ENCODE results near the gene MCC. TPM values are rescaled to one million over a fixed set of nuclear protein-coding genes. Genes with fewer than 3 reads are reported as not detected.

The MCC gene
- total and polyA plus RNA-seq, 2 of the 4 experiments (the other 2 are of a cell fraction): 5.0 to 20.6 TPM

DNA sequence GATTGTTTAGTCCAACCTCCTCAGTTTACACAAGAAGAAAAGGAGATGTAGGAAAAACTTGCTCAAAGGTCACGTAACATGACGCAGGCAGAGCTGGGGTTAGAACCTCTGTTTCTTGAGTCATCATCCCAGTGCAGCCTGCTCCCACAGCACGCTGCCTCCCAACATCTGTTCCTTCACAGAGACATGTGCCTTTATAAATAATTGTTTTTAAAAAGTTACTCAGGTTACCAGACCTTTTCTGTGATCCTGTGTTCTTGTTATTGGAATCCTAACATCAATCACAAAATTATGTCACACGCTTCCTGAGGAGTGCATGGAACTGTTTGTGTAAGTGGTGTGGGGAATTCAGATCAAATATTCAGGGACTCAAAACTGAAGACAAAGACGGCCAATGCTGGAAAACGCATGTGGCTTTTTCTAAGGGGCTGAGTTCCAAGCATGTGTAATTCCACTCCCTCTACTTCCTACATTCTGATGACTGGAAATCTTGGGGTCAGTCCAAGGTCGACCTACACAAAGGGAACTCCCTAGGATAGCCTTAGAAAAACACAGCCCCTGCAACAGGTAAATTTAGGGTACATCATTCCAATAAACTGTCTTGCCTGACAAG is 237.8 kb downstream of the MCC start:
- peak overlapping the region; percentile 97; the same call in 1 of the 2 replicates for H2BK120ac ChIP-seq (ENCODE audit: low read depth, low read length)
- H3K4me2 ChIP-seq (ENCODE audit: low read depth, low read length): peak overlapping the region; percentile 1; the same call in 1 of the 2 replicates
- no peaks in the 10 kb centered on the region for H3K27me3 ChIP-seq (ENCODE audit: control insufficient read depth, insufficient read depth, low read length)
- intact Hi-C loops (cut with micrococcal nuclease) (loop anchor here (5.0 kb wide), 2 partner anchors 42 to 103 kb away; no protein-coding TSS in a partner anchor), dilution Hi-C loops (cut with HindIII; ENCODE audit: low sequenced_read_pairs, unreplicated experiment) (no loop called here), in situ Hi-C loops (cut with MboI; ENCODE audit: low sequenced_read_pairs) (no loop called here)
- no peak overlapping the region; the same call in 1 of the 2 replicates for H4K91ac ChIP-seq (ENCODE audit: insufficient read depth, low read depth, low read length)
- no peak overlapping the region for H3K4me3 ChIP-seq (ENCODE audit: insufficient read depth, low read depth, low read length)
- H2BK20ac ChIP-seq (ENCODE audit: low read depth, low read length): peak overlapping the region; percentile 76
- H3K4ac ChIP-seq (ENCODE audit: low read depth, low read length): peak overlapping the region; percentile 33; the same call in 1 of the 2 replicates
- no peak overlapping the region for H2AK9ac ChIP-seq (replicated peaks; ENCODE audit: low read depth, low read length, poor library complexity)
- H4K20me1 ChIP-seq (ENCODE audit: insufficient read depth, low read length): no peaks in the 10 kb centered on the region; the same call in 1 of the 2 replicates
- H3K23ac ChIP-seq (ENCODE audit: low read depth, low read length): peak overlapping the region; percentile 20; the same call in 1 of the 2 replicates
- H3K9me3 ChIP-seq (ENCODE audit: control insufficient read depth, insufficient read depth, low read length): no peaks in the 10 kb centered on the region
- CTCF ChIA-PET: interaction anchor here (0.6 kb wide), 1 partner anchor 1200 kb away, joined by 4 read pairs; no protein-coding TSS in a partner anchor
- H2BK15ac ChIP-seq (ENCODE audit: low read depth, low read length): peak overlapping the region; percentile 12; the same call in 1 of the 3 replicates
- H3K27ac ChIP-seq (ENCODE audit: insufficient read depth, low read length): peak overlapping the region; percentile 35; the same call in 1 of the 2 replicates
- H2AFZ ChIP-seq (replicated peaks; ENCODE audit: low read length, poor library complexity): no peak overlapping the region
- H3K4me1 ChIP-seq (ENCODE audit: control insufficient read depth, insufficient read depth, low read length): peaks cover 24% of the 10 kb centered on the region
- H3K36me3 ChIP-seq (ENCODE audit: control insufficient read depth, insufficient read depth, low read length): no peaks in the 10 kb centered on the region; the same call in 1 of the 2 replicates
- peaks cover 11% of the 10 kb centered on the region for H3K9me1 ChIP-seq (ENCODE audit: insufficient read depth, low read length)
- H3K79me1 ChIP-seq (ENCODE audit: low read depth in 1 of 2, low read length in 2 of 2): peaks cover 23 to 45% of the 10 kb centered on the region in 2 experiments
- peak; percentile 90 for ATAC-seq (ENCODE audit: low read depth)
- no peak overlapping the region for H4K5ac ChIP-seq (ENCODE audit: low read depth, low read length)
- DNase-seq: peak; percentile 100
- H2AK5ac ChIP-seq (ENCODE audit: low read depth, low read length): no peak overlapping the region
- H3K18ac ChIP-seq (ENCODE audit: low read depth, low read length): peak overlapping the region; percentile 10
- H3K14ac ChIP-seq (replicated peaks; ENCODE audit: low read depth, low read length): peak overlapping the region; percentile 70
- H3K9ac ChIP-seq (ENCODE audit: low read depth, low read length): no peak overlapping the region
- peak overlapping the region; percentile 74 for H2BK5ac ChIP-seq (ENCODE audit: low read depth, low read length, poor library complexity, severe bottlenecking)
- WGBS, 2 experiments (ENCODE audit: extremely low coverage in 2 of 2, insufficient read length in 1 of 2): no CpG with 5 or more reads among the region's 7 CpGs
- no TSS peak for BruUV-seq (replicated peaks)
- POLR2A ChIA-PET (ENCODE audit: unreplicated experiment): no interaction called here
- H3K56ac ChIP-seq (ENCODE audit: extremely low read depth, insufficient read depth, low read length): peak overlapping the region; percentile 17; the same call in 1 of the 2 replicates
- peak overlapping the region in 1 of 2 experiments; percentile 7; a peak in 2 of 4 replicates for H4K8ac ChIP-seq (ENCODE audit: low read depth in 2 of 2, low read length in 2 of 2)
- TF ChIP-seq MAFK (IDR thresholded peaks at IDR 0.05; ENCODE audit: low read depth, low read length): no peak
- no peak for TF ChIP-seq CTCF (conservative IDR thresholded peaks at IDR 0.05; ENCODE audit: low read depth, low read length)
- peak; percentile 81 for TF ChIP-seq CEBPB (IDR thresholded peaks at IDR 0.05; ENCODE audit: low read depth, low read length)
- TF ChIP-seq CHD1 (IDR thresholded peaks at IDR 0.05; ENCODE audit: low read depth, low read length): no peak; the same call in 1 of the 2 replicates
- peak; percentile 86 for TF ChIP-seq RCOR1 (IDR thresholded peaks at IDR 0.05; ENCODE audit: insufficient replicate concordance, low read length)
- peak; percentile 30; the same call in 1 of the 2 replicates for TF ChIP-seq USF2 (IDR thresholded peaks at IDR 0.05; ENCODE audit: low read depth, low read length)
- TF ChIP-seq SMC3 (IDR thresholded peaks at IDR 0.05; ENCODE audit: low read depth, low read length): 0 out of 2 replicates have a peak, but pooled peaks have one; percentile 17
- TF ChIP-seq BHLHE40 (IDR thresholded peaks at IDR 0.05; ENCODE audit: low read depth, low read length): peak; percentile 81
- no peak for TF ChIP-seq RFX5 (IDR thresholded peaks at IDR 0.05; ENCODE audit: low read depth, low read length)
- TF ChIP-seq, protein P1, sequence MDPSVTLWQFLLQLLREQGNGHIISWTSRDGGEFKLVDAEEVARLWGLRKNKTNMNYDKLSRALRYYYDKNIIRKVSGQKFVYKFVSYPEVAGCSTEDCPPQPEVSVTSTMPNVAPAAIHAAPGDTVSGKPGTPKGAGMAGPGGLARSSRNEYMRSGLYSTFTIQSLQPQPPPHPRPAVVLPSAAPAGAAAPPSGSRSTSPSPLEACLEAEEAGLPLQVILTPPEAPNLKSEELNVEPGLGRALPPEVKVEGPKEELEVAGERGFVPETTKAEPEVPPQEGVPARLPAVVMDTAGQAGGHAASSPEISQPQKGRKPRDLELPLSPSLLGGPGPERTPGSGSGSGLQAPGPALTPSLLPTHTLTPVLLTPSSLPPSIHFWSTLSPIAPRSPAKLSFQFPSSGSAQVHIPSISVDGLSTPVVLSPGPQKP (IDR thresholded peaks at IDR 0.05; ENCODE audit: borderline replicate concordance, low read depth, low read length): no peak
- no peak; the same call in none of the 2 replicates for TF ChIP-seq POLR2A (IDR thresholded peaks at IDR 0.05; ENCODE audit: low read depth, low read length)
- peak; percentile 28 for TF ChIP-seq RAD21 (IDR thresholded peaks at IDR 0.05; ENCODE audit: low read length)
- peak; percentile 97 for TF ChIP-seq FOS (IDR thresholded peaks at IDR 0.05; ENCODE audit: low read depth, low read length)
- TF ChIP-seq MAZ (IDR thresholded peaks at IDR 0.05; ENCODE audit: borderline replicate concordance, low read depth, low read length): peak; percentile 34; the same call in 1 of the 2 replicates
